NCI-H748 (cell line): ENCODE measurements around the gene ECE2.

ENCODE experiments used
- DNase-seq: peaks from one replicate; lab custom pipeline; 2025; ENCODE audit not compliant: unreplicated experiment; lab: John Stamatoyannopoulos, UW

The ECE2 gene

GRCh38 chr3:184275961-184276910 lies at the start of gene ECE2:
TSS of gene ECE2 (plus strand) at chr3:184276022. CDS start at chr3:184276154, 132 bp downstream.
- no peak for DNase-seq

- DNase-seq: peak; percentile 52
These were observed 48.3 kb upstream of the ECE2 start for GRCh38 chr3:184227481-184227935.

GRCh38 chr3:184228376-184229137 lies 47.3 kb upstream of the ECE2 start:
- DNase-seq: no peak

GRCh38 chr3:184229394-184230080 lies 46.3 kb upstream of the ECE2 start, which contains the start of gene VWA5B2:
TSS of gene VWA5B2 (plus strand) at chr3:184229585. CDS start at chr3:184230529, 944 bp downstream.
- DNase-seq: peak; percentile 80

- DNase-seq: peak; percentile 40
These were observed 45.7 kb upstream of the ECE2 start for GRCh38 chr3:184230081-184230602.

- DNase-seq: peak; percentile 60
These were observed 45.0 kb upstream of the ECE2 start for GRCh38 chr3:184230603-184231528.

GRCh38 chr3:184231671-184232070 lies 44.2 kb upstream of the ECE2 start:
- no peak for DNase-seq

- no peak for DNase-seq
These were observed 42.5 kb upstream of the ECE2 start for GRCh38 chr3:184233127-184233843.

GRCh38 chr3:184234224-184234623 lies 41.6 kb upstream of the ECE2 start:
- DNase-seq: no peak

- no peak for DNase-seq
These were observed 41.0 kb upstream of the ECE2 start for GRCh38 chr3:184234671-184235380.

GRCh38 chr3:184235381-184236032 lies 40.3 kb upstream of the ECE2 start:
- no peak for DNase-seq

- no peak for DNase-seq
These were observed 39.8 kb upstream of the ECE2 start for GRCh38 chr3:184236033-184236410.

GRCh38 chr3:184236636-184237035 lies 39.2 kb upstream of the ECE2 start:
- DNase-seq: no peak

- no peak for DNase-seq
These were observed 38.6 kb upstream of the ECE2 start for GRCh38 chr3:184237211-184237610.

- DNase-seq: no peak
These were observed 38.0 kb upstream of the ECE2 start for GRCh38 chr3:184237807-184238206.

GRCh38 chr3:184238246-184238818 lies 37.5 kb upstream of the ECE2 start:
- DNase-seq: no peak

- no peak for DNase-seq
These were observed 36.6 kb upstream of the ECE2 start for GRCh38 chr3:184239221-184239620.

- DNase-seq: no peak
These were observed 36.1 kb upstream of the ECE2 start for GRCh38 chr3:184239708-184240107.
